B cell (primary cell): Measurements from ENCODE around the gene KCNH8. TPM values are rescaled to one million over a fixed set of nuclear protein-coding genes. Genes with fewer than 3 reads are reported as not detected.

Source experiments
- ATAC-seq: fragments of 200-7000 bp; cut with Tn5 transposase; one replicate; pipeline ENCODE4 v1.10.0; 2021; ENCODE audit warnings: low read depth, mild to moderate bottlenecking, moderate number of reproducible peaks, moderate library complexity
- CTCF ChIA-PET: fragments of 350-600 bp; sonication (Branson Sonifier 250); formaldehyde crosslinking; loops from one replicate; lab custom pipeline; 2021; ENCODE audit warnings: antibody characterized with exemption, inconsistent platforms; lab: Charles Lee
- POLR2A ChIA-PET: fragments of 350-600 bp; sonication (Branson Sonifier 250); formaldehyde crosslinking; loops from one replicate; lab custom pipeline; 2021; ENCODE audit warnings: antibody characterized with exemption; lab: Charles Lee
- DNase-seq: peaks from one replicate; pipeline ENCODE4 v3.0.0; 2013
- H2AFZ ChIP-seq: 2 replicates; pipeline ENCODE4 v1.6.1; 2012; ENCODE audit warnings: mild to moderate bottlenecking, low read depth, low read length; ENCODE audit not compliant: insufficient read depth, poor library complexity, severe bottlenecking
- H3K27ac ChIP-seq, 2 donors: 1 replicate in 1 of 2; 2 replicates in 1 of 2; pipeline ENCODE4 v1.5.1; 2012 to 2013; ENCODE audit warnings: low read length in 2 of 2, mild to moderate bottlenecking in 2 of 2, moderate library complexity in 1 of 2
- H3K27me3 ChIP-seq, 4 experiments: fragments of 200-600 bp in 1 of 4; sonication (generic) in 1 of 4; replicated peaks in 1 of 4; 1 replicate in 2 of 4; 2 replicates in 2 of 4; pipeline versions ENCODE4 v1.6.1 to v1.7.0; 2013 to 2016; ENCODE audit warnings: low read length in 3 of 4, mild to moderate bottlenecking in 2 of 4, mixed read lengths in 1 of 4, moderate library complexity in 1 of 4; ENCODE audit not compliant: insufficient read depth in 4 of 4, control insufficient read depth in 3 of 4; ENCODE audit errors: control extremely low read depth in 1 of 4
- H3K36me3 ChIP-seq, 2 experiments: replicated peaks in 1 of 2; 1 replicate in 1 of 2; 2 replicates in 1 of 2; pipeline versions ENCODE4 v1.6.1 to v1.7.1; 2013; ENCODE audit warnings: low read length in 1 of 2; ENCODE audit not compliant: insufficient read depth in 2 of 2, control insufficient read depth in 1 of 2; ENCODE audit errors: control extremely low read depth in 1 of 2, extremely low read depth in 1 of 2
- H3K4me1 ChIP-seq, 2 donors: fragments of 200-600 bp in 1 of 2; sonication (generic) in 1 of 2; 1 replicate in 1 of 2; 2 replicates in 1 of 2; pipeline versions ENCODE4 v1.5.1 to v1.6.1; 2013 to 2017; ENCODE audit warnings: low read length in 2 of 2; ENCODE audit not compliant: control insufficient read depth in 2 of 2, insufficient read depth in 2 of 2
- H3K4me2 ChIP-seq: replicated peaks from 2 replicates; pipeline ENCODE3; 2012; ENCODE audit warnings: mild to moderate bottlenecking, low read depth, low read length; ENCODE audit not compliant: poor library complexity, severe bottlenecking
- H3K4me3 ChIP-seq, 5 experiments: fragments of 200-600 bp in 1 of 5; sonication (generic) in 1 of 5; 1 replicate in 3 of 5; 2 replicates in 2 of 5; pipeline versions ENCODE4 v1.5.1 to v1.7.0; 2011 to 2016; ENCODE audit warnings: low read length in 4 of 5, mild to moderate bottlenecking in 4 of 5, low read depth in 2 of 5, control low read depth in 1 of 5, moderate library complexity in 1 of 5; ENCODE audit not compliant: insufficient read depth in 1 of 5; ENCODE audit errors: control extremely low read depth in 1 of 5, extremely low read depth in 1 of 5
- H3K79me2 ChIP-seq: fragments of 200-600 bp; sonication (generic); one replicate; pipeline ENCODE4 v1.6.0; 2016; ENCODE audit warnings: low read length; ENCODE audit not compliant: control insufficient read depth, insufficient read depth
- H3K9ac ChIP-seq: fragments of 200-600 bp; sonication (generic); 2 replicates; pipeline ENCODE4 v1.6.1; 2017; ENCODE audit warnings: mild to moderate bottlenecking, low read length, moderate library complexity
- H3K9me3 ChIP-seq, 3 donors: one replicate each; pipeline versions ENCODE4 v1.6.1 to v1.7.1; 2013; ENCODE audit warnings: low read length in 2 of 3; ENCODE audit not compliant: control insufficient read depth in 2 of 3, insufficient read depth in 1 of 3; ENCODE audit errors: control extremely low read depth in 1 of 3
- H4K20me1 ChIP-seq: 2 replicates; pipeline ENCODE4 v1.6.0; 2012; ENCODE audit warnings: mild to moderate bottlenecking, low read length; ENCODE audit not compliant: insufficient read depth, control insufficient read depth, poor library complexity, severe bottlenecking
- H3K27ac Mint-ChIP-seq: one replicate; pipeline ENCODE4 v1.8.0; 2021; ENCODE audit warnings: mixed read lengths
- H3K27me3 Mint-ChIP-seq: one replicate; pipeline ENCODE4 v1.8.0; 2021; ENCODE audit warnings: mixed read lengths
- H3K4me1 Mint-ChIP-seq: one replicate; pipeline ENCODE4 v1.8.0; 2021; ENCODE audit warnings: mixed read lengths
- H3K4me3 Mint-ChIP-seq: one replicate; pipeline ENCODE4 v1.8.0; 2021; ENCODE audit warnings: mixed read lengths
- H3K9me3 Mint-ChIP-seq: one replicate; pipeline ENCODE4 v1.8.0; 2022; ENCODE audit warnings: mixed read lengths; ENCODE audit not compliant: insufficient read depth
- CTCF ChIP-seq: fragments of 200-600 bp; IDR thresholded peaks from one replicate; pipeline ENCODE4 v1.8.0; 2022; ENCODE audit warnings: antibody characterized with exemption, mild to moderate bottlenecking
- EZH2 ChIP-seq: IDR thresholded peaks from 2 replicates; pipeline ENCODE4 v1.6.1; 2012; ENCODE audit warnings: borderline replicate concordance, low read depth, mild to moderate bottlenecking, moderate library complexity, low read length; ENCODE audit not compliant: insufficient read depth, poor library complexity, severe bottlenecking
- WGBS: methylation state at CpG from one replicate; pipeline ENCODE4 v1.1.5; 2013; ENCODE audit warnings: missing lambda C conversion rate; ENCODE audit not compliant: insufficient coverage; 5-methylcytosine and 5-hydroxymethylcytosine counted together
- intact Hi-C: fragments of 100-400 bp; cut with micrococcal nuclease; formaldehyde crosslinking; loops from one replicate; pipeline ENCODE4 v1.10.0; 2022
- polyA plus RNA-seq: library from polyadenylated mRNA; depleted of rRNA; stranded (reverse); fragments of >200 nt; gene quantifications from 2 replicates; pipeline ENCODE4 v1.2.3, GENCODE V29; 2012
- total RNA-seq, 2 donors: library from RNA; stranded (reverse); fragments of 120-200 nt in 1 of 2; gene quantifications; 1 replicate in 1 of 2; 2 replicates in 1 of 2; pipeline versions ENCODE4 v1.2.3 to v1.2.4, GENCODE V29; 2013 to 2022

The KCNH8 gene
- total and polyA plus RNA-seq, 2 donors (not counting 1 experiment from before 2014, with no cell fraction given): 4.0 to 12.7 TPM

GRCh38 chr3:19206540-19206939 lies 58.2 kb downstream of the KCNH8 start:
- Histone ChIP-seq H3K9me3 (no peaks in the 10 kb centered on the region), H3K79me2 (no peaks in the 10 kb centered on the region), H3K36me3 (no peaks in the 10 kb centered on the region), H2AFZ (no peak overlapping the region), H3K4me1 (no peaks in the 10 kb centered on the region), H3K9ac (no peak overlapping the region), H3K4me2 (no peak overlapping the region), H3K27ac (no peak overlapping the region), H3K4me3 (no peak overlapping the region), H3K27me3 (no peaks in the 10 kb centered on the region), H4K20me1 (no peaks in the 10 kb centered on the region)
- TF ChIP-seq CTCF (no peak), EZH2 (no peak)
- Mint-ChIP-seq H3K27ac (no peak overlapping the region), H3K4me1 (no peaks in the 10 kb centered on the region), H3K9me3 (no peaks in the 10 kb centered on the region), H3K4me3 (no peak overlapping the region), H3K27me3 (no peaks in the 10 kb centered on the region)
- ATAC-seq (no peak), DNase-seq (no peak)
- CTCF ChIA-PET: no interaction called here
- intact Hi-C loops: no loop called here
- 92% methylated on average over 1 of the region's 2 CpGs for WGBS
- POLR2A ChIA-PET: no interaction called here

DNA sequence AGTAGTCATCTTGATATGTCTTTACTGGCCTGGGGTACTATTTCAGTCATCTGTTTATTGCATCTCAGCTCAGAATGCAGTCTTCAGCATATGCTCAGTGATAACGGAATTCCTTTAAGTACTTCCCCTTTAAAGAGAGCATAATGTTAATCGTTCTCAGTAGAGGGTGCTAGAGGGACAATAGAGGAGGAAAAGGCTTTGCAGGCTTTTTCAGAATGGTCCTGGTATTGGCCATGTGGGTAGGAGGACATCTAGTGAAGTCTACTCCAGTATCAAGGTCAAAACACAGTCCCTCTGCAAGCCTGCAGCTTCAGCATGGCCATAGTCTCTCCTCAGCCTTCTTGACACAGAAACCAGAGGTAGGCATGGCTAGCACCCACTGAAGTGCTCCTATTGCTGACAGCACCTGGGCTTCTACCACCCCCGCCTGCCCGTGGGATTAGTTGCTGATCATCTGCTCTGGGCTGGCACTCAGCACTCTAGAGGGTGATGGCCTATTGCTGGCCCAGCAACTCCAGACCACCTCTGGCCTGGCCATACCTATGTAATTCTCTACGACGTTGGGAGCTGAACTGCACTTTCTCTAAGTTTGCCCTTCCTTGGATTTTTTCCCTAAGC lies 65.4 kb downstream of the KCNH8 start:
- Histone ChIP-seq H4K20me1 (no peaks in the 10 kb centered on the region), H3K36me3 (no peaks in the 10 kb centered on the region), H3K79me2 (no peaks in the 10 kb centered on the region), H3K27me3 (no peaks in the 10 kb centered on the region), H2AFZ (no peak overlapping the region), H3K27ac (no peak overlapping the region), H3K4me2 (no peak overlapping the region), H3K4me1 (peaks cover 0 to 7% of the 10 kb centered on the region in 2 donors), H3K9ac (no peak overlapping the region), H3K4me3 (no peak overlapping the region), H3K9me3 (no peaks in the 10 kb centered on the region)
- H3K27ac Mint-ChIP-seq: no peak overlapping the region
- peak; percentile 69 for ATAC-seq
- CTCF ChIA-PET: interaction anchor here (0.6 to 4.5 kb wide), 15 partner anchors 15 to 657 kb away, joined by 3 to 25 read pairs (median 4); no protein-coding TSS in a partner anchor
- H3K9me3 Mint-ChIP-seq: no peaks in the 10 kb centered on the region
- POLR2A ChIA-PET: no interaction called here
- intact Hi-C loops: loop anchor here (1.0 to 10.0 kb wide), 4 partner anchors 65 to 653 kb away; partner anchors contain the start of gene KCNH8
- TF ChIP-seq CTCF (peak; percentile 58), EZH2 (no peak)
- peaks cover 4% of the 10 kb centered on the region for H3K4me1 Mint-ChIP-seq
- no peak overlapping the region for H3K4me3 Mint-ChIP-seq
- no peaks in the 10 kb centered on the region for H3K27me3 Mint-ChIP-seq
- WGBS: 77% methylated on average over 2 of the region's 6 CpGs
- peak; percentile 67 for DNase-seq
